Measurements from ENCODE around the gene ATOSB. TPM values are rescaled to one million over a fixed set of nuclear protein-coding genes. Genes with fewer than 3 reads are reported as not detected.

Gene ATOSB
- total RNA-seq = 1 to 10 TPM; 2.5 to 9.5 (median 6.9) TPM
- polyA plus RNA-seq = 10 to 100 TPM in 1 of 2 donors, 1 to 10 TPM in 1; 7.1 to 12.2 TPM
- long read RNA-seq, donor 1, partial matches to known transcripts = 7 of 9 reads
- long read RNA-seq, donor 1, other reads (novel, unspliced or antisense) = 2 of 9 reads
- long read RNA-seq, donor 2 = 0 reads
- long read RNA-seq, donor 3, partial matches to known transcripts = 5 of 18 reads
- long read RNA-seq, donor 3, other reads (novel, unspliced or antisense) = 12 of 18 reads

GRCh38 chr9:35115680-35116538, at the start of gene ATOSB:
ATOSB (minus strand) TSS chr9:35115862; CDS start chr9:35108274, 7,588 bp downstream.
- Histone ChIP-seq H3K27ac (peak within 1 kb of the TSS; percentile 73 to 82), H3K9me3 (no peaks in the 10 kb centered on the region), H3K4me3 (peak within 1 kb of the TSS; percentile 44), H3K27me3 (no peaks in the 10 kb centered on the region), H3K4me1 (ENCODE audit: insufficient read depth) (peaks cover 11% of the 10 kb centered on the region), H3K36me3 (no peaks in the 10 kb centered on the region)
- peak; percentile 92 to 96 (median 95) for DNase-seq
- WGBS, 3 donors = 0 to 1% (median 1%) methylated on average over 53 to 54 of the region's 54 CpGs
- intact Hi-C loops (cut with DNase I) = loop anchor here (2.0 to 10.0 kb wide), 9 partner anchors 139 to 447 kb away; a partner anchor contains a TSS
- TF ChIP-seq CTCF (IDR thresholded peaks at IDR 0.05) (no peak), EP300 (IDR thresholded peaks at IDR 0.05) (no peak), POLR2A (IDR thresholded peaks at IDR 0.05) (no peak)

- no peak overlapping the region for H3K4me3 ChIP-seq
- no peak overlapping the region for H3K27ac ChIP-seq
- H3K27me3 ChIP-seq = no peaks in the 10 kb centered on the region
- H3K4me1 ChIP-seq (ENCODE audit: insufficient read depth) = peaks cover 5% of the 10 kb centered on the region
- WGBS, 3 donors = 80 to 90% (median 83%) methylated on average over 3 of the region's 3 CpGs
- H3K9me3 ChIP-seq = no peaks in the 10 kb centered on the region
- no peak for DNase-seq
- TF ChIP-seq CTCF (IDR thresholded peaks at IDR 0.05) = no peak
- TF ChIP-seq EP300 (IDR thresholded peaks at IDR 0.05) = no peak
- no peak for TF ChIP-seq POLR2A (IDR thresholded peaks at IDR 0.05)
- intact Hi-C loops (cut with DNase I) = loop anchor here in 1 of 4 donors (10.0 kb wide), 1 partner anchor 270 kb away; a partner anchor contains a TSS
- no peaks in the 10 kb centered on the region for H3K36me3 ChIP-seq
These were observed 49.0 kb upstream of the ATOSB start for GRCh38 chr9:35164711-35165110.

GRCh38 chr9:35163413-35163812, 47.8 kb upstream of the ATOSB start:
- H3K27me3 ChIP-seq = no peaks in the 10 kb centered on the region
- no peak overlapping the region for H3K4me3 ChIP-seq
- no peak overlapping the region for H3K27ac ChIP-seq
- H3K9me3 ChIP-seq = no peaks in the 10 kb centered on the region
- no peaks in the 10 kb centered on the region for H3K36me3 ChIP-seq
- intact Hi-C loops (cut with DNase I) = loop anchor here in 1 of 4 donors (10.0 kb wide), 1 partner anchor 269 kb away; a partner anchor contains a TSS
- no peak for TF ChIP-seq POLR2A (IDR thresholded peaks at IDR 0.05)
- no peak for TF ChIP-seq CTCF (IDR thresholded peaks at IDR 0.05)
- no peak for TF ChIP-seq EP300 (IDR thresholded peaks at IDR 0.05)
- DNase-seq = no peak
- 64 to 67% (median 65%) methylated on average over 3 of the region's 3 CpGs for WGBS, 3 donors
- H3K4me1 ChIP-seq (ENCODE audit: insufficient read depth) = peaks cover 5% of the 10 kb centered on the region

- Histone ChIP-seq H3K9me3 (no peaks in the 10 kb centered on the region), H3K36me3 (no peaks in the 10 kb centered on the region), H3K27ac (peak overlapping the region in 1 of 2 donors; percentile 75), H3K4me3 (peak overlapping the region; percentile 88), H3K27me3 (no peaks in the 10 kb centered on the region), H3K4me1 (ENCODE audit: insufficient read depth) (peaks cover 5% of the 10 kb centered on the region)
- 24 to 26% (median 25%) methylated on average over 11 of the region's 11 CpGs for WGBS, 3 donors
- TF ChIP-seq CTCF (IDR thresholded peaks at IDR 0.05) = no peak
- no peak for TF ChIP-seq EP300 (IDR thresholded peaks at IDR 0.05)
- no peak for TF ChIP-seq POLR2A (IDR thresholded peaks at IDR 0.05)
- DNase-seq = no peak
- intact Hi-C loops (cut with DNase I) = loop anchor here in 1 of 4 donors (10.0 kb wide), 1 partner anchor 268 kb away; a partner anchor contains a TSS
These were observed 47.1 kb upstream of the ATOSB start for GRCh38 chr9:35162605-35163315.

Measured in ovary (tissue), 10 donors.